GM10847 (cell line): ENCODE data around the gene GHRL.

Experiments
- POLR2A ChIP-seq: IDR thresholded peaks from 2 replicates; pipeline ENCODE4 v1.6.1; 2011; ENCODE audit not compliant: insufficient read length; ENCODE audit errors: extremely low read depth

Gene GHRL

DNA sequence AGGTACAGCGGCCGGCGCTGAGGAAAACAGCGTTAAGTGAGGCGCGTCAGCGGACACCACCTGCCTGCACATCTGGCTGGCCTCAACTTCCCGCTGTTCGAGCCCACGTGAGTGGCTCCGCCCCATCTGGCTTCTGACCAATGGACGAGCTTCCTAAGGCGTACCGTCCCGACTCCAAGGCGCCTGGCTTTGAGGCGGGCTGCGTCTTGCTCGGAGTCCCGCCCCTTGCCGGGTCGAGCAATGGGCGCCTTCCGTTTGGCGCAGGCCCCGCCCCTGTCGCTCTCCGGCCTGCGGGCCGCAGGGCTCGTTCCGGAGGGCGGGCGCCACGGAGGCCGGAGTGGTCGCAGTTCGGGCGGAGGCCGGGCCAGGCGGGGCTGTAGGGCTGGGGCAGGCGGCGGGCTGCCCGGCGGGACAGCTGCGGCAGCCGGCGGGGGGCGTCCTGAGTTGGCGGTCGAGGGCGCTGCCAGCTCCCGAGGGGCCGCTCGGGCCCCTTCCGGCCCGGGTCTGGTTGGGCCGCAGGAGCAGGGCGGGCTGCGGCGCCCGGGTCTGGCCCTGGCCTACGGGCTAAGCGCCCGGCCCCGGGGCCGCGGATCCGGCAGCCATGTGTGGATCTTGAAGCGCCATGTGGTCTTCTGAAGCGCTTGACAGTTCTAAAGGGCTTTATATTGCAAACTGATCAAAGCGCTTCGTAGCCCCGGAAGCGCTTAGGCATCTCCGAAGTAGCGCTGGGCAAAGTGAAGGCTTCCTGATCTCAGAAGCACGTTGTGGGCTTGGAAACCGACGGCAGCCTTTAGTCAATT, 44.4 kb downstream of the GHRL start, which contains the start of gene TATDN2:
TSS of gene TATDN2 (plus strand) at position 276 of the 800 bp plus-strand sequence. CDS start 742 bp downstream, outside the sequence.
- TF ChIP-seq POLR2A: peak; percentile 90

GRCh38 chr3:10247679-10248183, 45.0 kb downstream of the GHRL start:
- TF ChIP-seq POLR2A: no peak

GRCh38 chr3:10245081-10245712, 47.5 kb downstream of the GHRL start:
- TF ChIP-seq POLR2A: no peak

DNA sequence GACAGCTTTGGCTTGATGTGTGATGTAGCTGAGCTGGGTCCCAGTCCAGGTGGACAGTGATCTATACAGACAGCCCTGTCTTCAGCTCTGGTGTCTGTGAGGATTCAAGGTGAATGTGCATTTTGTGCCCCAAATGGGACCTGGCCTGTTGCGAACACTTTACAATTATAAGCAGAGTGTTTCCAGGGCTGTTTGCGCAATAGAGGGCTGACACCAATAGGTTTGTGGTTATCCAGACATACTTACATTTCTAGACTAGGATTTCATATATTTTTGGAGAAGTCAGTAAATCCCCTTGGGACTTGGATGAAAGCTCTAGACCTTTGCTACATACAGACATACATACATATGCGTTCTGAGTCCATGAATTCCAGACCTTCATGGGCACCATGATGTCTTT, 48.7 kb downstream of the GHRL start:
- TF ChIP-seq POLR2A: no peak

DNA sequence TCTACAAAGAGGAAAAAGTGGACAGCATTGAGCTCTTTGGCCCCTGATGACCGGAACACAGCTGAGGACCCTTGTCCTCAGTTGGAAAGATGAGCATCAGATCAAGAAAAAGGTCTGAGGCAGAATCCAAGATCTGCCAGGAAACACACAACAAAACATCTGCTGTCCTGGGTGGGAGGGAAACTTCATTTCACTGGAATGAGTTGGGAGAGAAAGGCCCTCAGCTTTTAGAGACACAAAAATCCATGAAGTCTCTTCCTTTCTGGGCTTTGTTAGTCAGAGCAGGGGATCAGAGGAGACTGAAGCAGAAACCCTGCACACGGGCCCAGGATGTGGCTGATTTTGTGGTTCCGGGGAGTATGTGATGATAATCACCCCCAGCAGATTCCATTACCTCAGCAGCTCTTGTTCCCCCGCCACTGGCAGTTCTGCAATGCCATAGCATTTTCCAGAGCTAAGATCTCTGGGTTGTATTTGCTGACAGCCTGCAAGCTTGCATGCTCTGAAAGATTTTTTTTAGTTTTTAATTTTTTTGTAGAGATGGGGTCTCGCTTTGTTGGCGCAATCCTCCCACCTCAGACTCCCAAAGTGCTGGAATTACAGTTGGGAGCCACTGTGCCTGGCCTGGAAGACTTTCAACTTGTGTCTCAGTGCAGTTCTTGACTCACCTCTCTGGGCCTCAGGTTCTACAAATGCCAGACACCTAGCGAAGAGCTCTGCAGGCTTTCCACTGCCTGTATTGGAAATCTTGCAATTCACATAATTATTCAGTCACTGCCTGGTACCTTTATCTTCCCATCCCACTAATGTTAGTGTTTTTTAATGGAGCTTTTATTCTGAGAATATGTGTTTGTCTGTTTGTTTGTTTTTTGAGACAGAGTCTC, 50.3 kb downstream of the GHRL start:
- no peak for TF ChIP-seq POLR2A

DNA sequence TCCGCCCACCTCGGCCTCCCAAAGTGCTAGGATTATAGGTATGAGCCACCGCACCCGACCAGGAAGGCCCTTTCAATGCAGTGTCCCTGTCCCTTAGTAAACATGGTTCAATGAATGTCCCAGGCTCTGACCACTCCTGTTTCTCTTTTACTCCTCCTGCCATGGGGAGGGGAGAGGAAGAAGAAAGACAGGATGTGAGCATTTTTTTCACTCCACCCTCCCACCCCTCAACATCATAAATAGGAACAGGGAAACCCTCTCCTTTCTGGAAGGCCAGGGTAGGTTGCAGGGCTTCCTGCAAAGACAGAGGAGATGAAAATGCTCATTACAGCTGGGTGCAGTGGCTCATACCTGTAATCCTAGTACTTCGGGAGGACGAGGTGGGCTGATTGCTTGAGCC, 51.9 kb downstream of the GHRL start:
- no peak for TF ChIP-seq POLR2A

DNA sequence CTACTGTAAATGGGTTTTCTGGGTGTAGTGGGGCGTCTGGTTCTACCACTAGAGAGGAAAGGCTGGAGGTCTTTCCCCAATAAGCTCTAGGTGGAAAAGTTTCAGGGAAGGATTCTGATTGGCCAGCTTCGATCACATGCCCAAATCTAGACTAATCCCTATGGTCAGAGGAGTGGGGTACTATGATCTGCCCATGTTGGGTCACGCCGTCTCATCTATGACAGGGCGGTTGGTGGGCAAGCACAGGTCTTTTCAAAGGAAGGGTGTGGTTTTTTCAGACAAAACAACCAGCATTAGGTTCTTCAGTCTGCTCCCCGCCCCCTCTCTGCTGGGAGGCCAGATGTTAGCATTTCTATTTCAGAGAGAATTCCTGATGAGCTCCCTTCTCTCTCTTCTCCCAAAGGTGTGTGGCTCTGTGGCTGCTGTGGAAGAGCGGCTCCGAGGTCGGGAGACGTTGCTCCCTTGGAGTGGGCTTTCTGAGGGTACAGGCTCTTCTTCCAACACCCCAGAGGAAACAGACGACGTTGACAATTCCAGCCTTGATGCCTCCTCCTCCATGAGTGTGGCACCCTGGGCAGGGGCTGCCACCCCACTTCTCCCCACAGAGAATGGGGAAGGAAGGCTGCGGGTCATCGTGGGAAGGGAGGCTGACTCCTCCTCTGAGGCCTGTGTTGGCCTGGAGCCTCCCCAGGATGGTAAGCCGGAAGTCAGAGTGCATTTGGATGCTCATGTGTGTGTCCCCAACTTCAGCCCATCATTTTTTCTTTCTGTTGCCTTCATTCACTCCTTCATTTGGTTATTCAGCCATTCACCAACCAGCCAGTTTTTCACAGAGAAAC, 54.2 kb downstream of the GHRL start:
- no peak for TF ChIP-seq POLR2A
